HG03354 (cell line): Measurements from ENCODE around the gene TTYH3.
"Not testable (repeated sequence)": the region's sequence is repeated elsewhere in the genome, so short reads cannot be mapped to it uniquely, and the experiment has no call there.

Experiments used
- ATAC-seq: cut with Tn5 transposase; IDR thresholded peaks from one replicate; pipeline ENCODE4 v1.9.1; 2021; ENCODE audit warnings: mild to moderate bottlenecking; ENCODE audit not compliant: unreplicated experiment, poor library complexity, severe bottlenecking

Gene TTYH3

GRCh38 chr7:2679135-2680127 is 47.6 kb downstream of the TTYH3 start:
- ATAC-seq: not testable (repeated sequence)

- no peak for ATAC-seq
Observed at GRCh38 chr7:2680256-2680655, 48.5 kb downstream of the TTYH3 start.

GRCh38 chr7:2680792-2681490 is 49.2 kb downstream of the TTYH3 start:
- peak; percentile 45 for ATAC-seq

- no peak for ATAC-seq
Observed at GRCh38 chr7:2681929-2682799, 50.4 kb downstream of the TTYH3 start.

- ATAC-seq: no peak
Observed at GRCh38 chr7:2684501-2684900, 52.7 kb downstream of the TTYH3 start.

- ATAC-seq: no peak
Observed at GRCh38 chr7:2686101-2686500, 54.3 kb downstream of the TTYH3 start.

GRCh38 chr7:2687338-2687869 is 55.6 kb downstream of the TTYH3 start:
- ATAC-seq: no peak

- no peak for ATAC-seq
Observed at GRCh38 chr7:2687881-2688318, 56.1 kb downstream of the TTYH3 start, which contains the start of gene AMZ1. Gene AMZ1, plus strand, starts transcription at chr7:2688202. Its CDS starts 12,250 bp downstream, at chr7:2700452.

- peak; percentile 88 for ATAC-seq
Observed at GRCh38 chr7:2688409-2689342, 56.9 kb downstream of the TTYH3 start.

- ATAC-seq: no peak
Observed at GRCh38 chr7:2689343-2689847, 57.6 kb downstream of the TTYH3 start.

GRCh38 chr7:2689951-2690705 is 58.3 kb downstream of the TTYH3 start:
- no peak for ATAC-seq

- ATAC-seq: no peak
Observed at GRCh38 chr7:2691011-2691707, 59.4 kb downstream of the TTYH3 start.

GRCh38 chr7:2691932-2692439 is 60.2 kb downstream of the TTYH3 start:
- not testable (repeated sequence) for ATAC-seq

- no peak for ATAC-seq
Observed at GRCh38 chr7:2692543-2692942, 60.8 kb downstream of the TTYH3 start.

GRCh38 chr7:2693420-2694121 is 61.8 kb downstream of the TTYH3 start:
- not testable (repeated sequence) for ATAC-seq

- ATAC-seq: not testable (repeated sequence)
Observed at GRCh38 chr7:2694122-2694436, 62.3 kb downstream of the TTYH3 start.
